Non-pigmented ciliary epithelial cell (primary cell): ENCODE measurements around the gene LMX1A.

Experiments
- DNase-seq: peaks from one replicate; pipeline ENCODE4 v3.0.0-alpha.2; 2010; ENCODE audit warnings: low read depth

Gene LMX1A

DNA sequence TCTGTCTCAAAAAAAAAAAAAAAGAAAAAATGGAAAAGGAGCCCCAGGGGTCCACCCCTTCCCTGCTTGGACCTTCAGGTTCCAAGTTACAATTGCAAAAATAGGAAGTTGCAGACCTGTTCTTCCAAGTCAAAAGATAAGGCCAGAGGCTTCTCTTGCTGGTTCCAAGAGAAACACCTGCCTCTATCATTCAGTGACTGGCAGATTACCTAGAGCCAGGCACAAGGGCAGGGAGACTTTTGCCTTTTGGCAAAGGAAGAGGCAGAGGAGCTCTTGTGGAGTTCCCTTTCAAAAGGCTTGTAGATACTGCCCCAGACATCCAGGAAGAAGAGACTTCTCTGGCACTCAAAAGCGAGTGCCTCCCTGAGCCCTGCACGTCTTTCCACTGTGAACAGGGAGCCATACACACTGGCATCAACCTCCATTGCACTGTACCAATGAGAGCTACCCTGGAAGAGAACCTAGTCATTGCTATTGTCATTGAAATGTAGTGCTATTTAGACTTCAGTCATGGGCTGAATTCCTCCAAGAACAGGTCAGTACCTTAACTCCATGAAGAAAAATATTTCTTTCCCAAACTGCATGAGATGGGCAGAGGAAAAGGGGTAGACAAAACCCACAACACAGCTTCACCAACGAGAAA lies 91.2 kb downstream of the LMX1A start:
- DNase-seq = no peak

GRCh38 chr1:165259706-165260428 lies 96.6 kb downstream of the LMX1A start:
- DNase-seq = no peak

GRCh38 chr1:165259236-165259635 lies 97.3 kb downstream of the LMX1A start:
- no peak for DNase-seq

GRCh38 chr1:165257969-165258459 lies 98.5 kb downstream of the LMX1A start:
- no peak for DNase-seq

- DNase-seq = no peak
Measured at GRCh38 chr1:165254896-165255625, 101.5 kb downstream of the LMX1A start.

DNA sequence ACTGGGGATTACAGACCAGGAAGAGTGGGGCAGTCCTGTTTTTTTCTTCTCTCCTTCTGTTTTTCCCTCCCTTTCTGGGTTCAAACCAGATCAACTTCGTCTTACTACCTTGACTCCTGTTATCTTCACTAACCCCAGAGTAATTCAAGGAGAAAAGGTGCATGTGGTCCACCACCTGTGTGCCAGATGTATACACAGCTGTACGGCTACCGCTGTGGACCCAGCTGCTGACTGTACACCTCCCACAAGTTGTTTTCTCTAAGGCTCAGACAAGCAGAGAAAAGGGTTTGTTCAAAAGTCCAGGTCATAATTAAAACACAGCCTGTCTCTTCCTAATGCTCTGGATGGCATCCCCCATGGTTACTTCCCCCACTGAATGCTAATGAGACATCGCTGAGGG lies 102.1 kb downstream of the LMX1A start:
- no peak for DNase-seq

DNA sequence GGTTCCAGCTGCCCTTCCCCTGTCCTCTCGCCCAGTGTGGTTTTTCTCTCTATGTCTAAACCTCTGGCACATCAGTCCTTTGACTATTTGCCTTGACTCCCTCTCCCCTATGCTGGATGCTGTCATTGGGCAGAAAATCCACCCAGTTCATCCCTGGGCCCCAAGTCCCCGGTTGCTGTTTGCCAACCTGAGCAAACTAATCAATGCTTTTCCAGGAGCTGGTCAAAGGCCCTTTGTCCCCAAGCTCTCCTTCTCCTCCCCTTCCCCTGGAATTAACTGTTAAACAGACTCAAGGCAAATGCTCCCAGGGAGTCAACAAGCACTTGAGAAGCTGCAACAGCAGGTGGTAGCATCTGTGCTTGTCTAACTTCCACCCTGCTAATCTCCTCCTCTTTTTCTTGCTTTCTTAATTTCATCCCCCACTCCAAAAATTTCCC lies 102.7 kb downstream of the LMX1A start:
- DNase-seq = no peak

DNA sequence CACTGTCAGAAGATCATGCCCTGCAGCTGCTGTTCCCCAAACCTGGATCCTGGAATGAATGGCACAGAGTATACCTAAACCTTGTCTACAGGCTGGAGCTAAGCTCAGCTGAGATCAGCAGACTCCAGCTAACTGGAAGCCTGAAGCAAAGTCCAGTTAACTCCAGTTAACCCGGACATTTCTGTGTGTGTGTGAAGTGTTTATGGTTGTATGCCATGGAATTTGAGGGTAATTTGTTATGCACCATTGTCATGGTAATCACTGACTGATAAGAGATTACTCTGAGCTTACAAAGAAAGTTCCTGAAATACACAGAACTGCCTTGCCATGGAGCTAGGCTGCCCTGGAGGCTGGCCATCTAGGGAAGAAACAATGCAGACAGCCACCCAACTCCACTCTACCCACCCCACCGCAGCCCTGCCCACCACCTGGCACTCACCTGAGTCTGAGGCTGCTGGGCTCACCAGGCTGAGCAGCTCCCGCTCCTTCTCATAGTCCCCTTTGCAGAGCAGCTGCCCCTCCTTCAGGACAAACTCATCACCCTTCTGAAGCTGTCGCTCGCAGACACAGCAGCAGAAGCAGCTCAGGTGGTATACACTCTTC lies 107.4 kb downstream of the LMX1A start:
- no peak for DNase-seq

DNA sequence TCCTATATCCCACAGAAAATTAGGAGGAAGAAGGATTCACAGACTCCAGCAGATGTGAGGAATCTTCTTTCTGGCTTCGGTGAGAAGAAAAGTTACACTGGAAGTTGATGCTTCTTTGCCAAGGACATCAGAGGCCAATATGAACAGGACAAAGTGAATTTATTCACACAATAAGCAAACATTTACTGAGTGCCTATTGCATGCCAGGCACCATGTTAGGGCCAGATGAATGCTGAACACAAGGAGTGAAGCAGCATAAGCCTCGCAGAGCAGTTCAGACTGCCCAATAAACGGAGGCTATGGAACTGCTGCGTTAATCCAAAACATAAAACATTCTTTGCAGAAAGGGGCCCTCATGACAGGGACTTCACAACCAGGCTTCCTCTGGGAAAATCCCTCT lies 114.6 kb downstream of the LMX1A start:
- DNase-seq = no peak

DNA sequence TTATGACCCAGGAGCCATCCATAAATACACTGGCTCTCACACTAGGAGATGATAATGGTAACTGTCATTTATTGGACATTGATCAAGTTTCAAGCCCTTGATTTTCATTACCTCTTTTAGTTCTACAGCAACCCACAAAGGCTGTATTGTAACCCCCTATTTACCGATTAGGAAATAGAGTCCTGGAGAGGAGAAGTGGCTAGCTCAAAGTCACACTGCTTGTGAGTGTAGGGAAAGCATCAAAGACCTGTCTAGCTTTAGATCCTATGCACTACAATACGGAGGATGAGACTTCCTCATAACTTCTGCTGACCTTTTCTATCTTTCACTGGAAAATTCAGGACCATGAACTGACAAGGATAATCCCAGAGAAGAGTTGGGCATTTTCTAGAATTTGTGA lies 115.2 kb downstream of the LMX1A start:
- DNase-seq = no peak

- no peak for DNase-seq
Measured at GRCh38 chr1:165240492-165240891, 116.0 kb downstream of the LMX1A start.

DNA sequence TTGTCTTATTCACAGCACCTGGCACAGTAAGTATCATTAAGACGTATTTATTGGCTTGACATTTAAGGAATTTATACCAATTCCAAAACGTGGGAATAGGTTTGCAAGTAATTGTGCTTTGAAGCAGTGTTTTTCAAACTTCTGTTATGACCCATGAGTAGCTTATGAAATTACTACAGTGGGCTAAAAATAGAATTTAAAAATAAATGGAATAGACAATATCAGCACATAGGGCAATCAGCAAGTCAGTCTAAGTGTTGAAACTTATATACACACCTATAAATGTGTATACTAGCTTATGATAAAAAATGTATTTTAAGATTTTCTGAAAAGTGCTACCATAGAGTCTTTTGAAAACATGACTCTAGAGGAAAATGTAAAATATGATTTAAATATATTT lies 116.6 kb downstream of the LMX1A start:
- no peak for DNase-seq

DNA sequence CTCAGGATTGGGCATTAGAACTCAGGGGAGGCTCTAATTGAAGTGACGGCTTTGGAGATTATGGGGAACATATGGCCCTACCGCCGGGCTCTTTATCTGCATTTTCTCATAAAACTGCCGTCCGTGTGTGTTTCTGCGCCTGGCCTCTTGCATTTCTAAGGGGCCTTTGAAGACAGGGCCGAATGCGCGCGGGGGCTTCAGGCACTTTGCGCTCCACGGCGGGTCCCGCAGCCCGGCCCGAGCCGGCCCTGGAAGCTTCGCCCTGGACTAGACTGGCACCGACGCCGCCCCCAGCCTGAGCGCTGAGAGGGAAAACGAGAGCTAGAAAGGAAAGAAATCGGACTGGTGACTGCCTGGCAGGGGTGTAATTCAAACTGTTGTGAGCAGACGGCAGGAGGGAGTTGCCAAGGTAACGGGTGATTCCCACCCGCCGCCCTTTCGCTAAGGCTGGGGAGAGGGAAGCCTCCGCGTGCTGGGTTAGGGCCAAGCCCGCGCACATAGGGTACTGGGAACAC lies 120.7 kb downstream of the LMX1A start:
- DNase-seq = no peak

DNA sequence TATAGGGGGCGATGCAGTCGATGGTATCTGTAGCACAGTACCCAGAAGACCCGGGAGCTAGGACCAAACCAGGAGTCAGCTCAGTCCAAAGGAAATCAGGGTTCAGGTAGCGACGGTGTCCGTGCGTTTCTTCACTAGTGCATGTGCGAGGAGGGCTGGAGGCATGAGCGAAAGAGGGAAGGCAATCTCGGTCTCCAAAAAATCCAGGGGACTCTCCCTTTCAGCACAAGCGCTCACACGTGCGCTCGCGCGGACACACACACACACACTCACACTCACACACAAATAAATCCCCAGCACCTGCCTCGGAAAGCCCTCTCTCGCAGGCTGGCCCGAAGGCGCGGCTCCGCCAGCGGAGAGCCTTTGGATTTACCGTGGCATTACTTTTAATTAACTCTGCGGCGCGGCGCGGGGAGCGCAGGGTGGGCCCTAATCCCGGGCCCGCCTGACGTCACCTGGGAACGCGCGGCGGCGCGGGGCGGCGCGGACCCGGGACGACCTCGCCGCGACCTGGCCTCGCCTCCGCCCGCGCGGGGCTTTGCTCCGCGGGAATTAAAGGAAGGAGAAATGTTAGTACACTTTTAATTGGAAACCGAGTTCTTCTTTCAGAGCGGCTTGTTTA lies 121.2 kb downstream of the LMX1A start:
- DNase-seq = no peak

- DNase-seq = no peak
Measured at GRCh38 chr1:165234149-165234548, 122.4 kb downstream of the LMX1A start.

DNA sequence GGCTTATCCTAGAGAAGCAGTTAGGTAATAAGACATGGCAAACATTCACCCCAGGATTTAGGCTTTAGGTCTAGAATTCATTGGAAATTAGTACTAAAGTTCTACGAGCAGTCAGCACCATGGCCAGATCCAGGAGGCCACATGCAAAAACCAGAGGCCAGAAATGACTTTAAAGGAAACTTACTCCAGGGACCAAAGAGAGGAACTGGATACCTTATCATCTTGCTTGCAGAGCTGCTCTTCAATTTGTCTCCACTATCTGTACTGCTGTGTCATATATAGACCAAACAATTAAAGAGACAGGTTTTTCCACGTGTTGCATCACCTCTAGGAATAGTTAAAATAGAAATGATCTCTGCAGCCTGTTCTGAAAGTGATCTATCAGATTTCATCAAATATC lies 127.8 kb downstream of the LMX1A start:
- no peak for DNase-seq

DNA sequence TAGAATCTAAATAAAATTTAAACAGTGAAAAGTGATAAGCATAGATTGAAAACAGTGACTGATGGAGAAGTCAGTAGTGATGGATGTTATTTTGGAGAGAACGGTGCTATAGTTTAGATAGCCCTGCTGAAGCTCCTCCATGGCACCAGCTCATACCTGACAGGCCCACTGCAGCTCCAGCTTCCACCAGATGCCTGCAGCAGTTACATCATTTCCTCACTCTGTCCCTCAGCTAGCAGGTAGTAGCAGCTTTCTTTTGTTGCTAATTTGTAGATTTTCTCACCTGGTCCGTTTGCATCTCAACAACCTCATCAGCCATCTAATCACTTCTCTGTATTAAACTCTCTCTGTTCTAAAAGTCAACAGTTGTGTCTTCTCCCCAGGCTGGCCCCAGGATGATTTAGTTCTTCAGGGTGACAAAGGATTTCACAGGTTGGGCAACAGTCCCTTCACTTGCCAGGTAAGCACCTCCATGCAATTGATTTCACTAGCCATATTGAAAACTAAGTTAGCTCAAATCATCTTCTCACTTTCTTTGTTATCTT lies 128.3 kb downstream of the LMX1A start:
- no peak for DNase-seq

DNA sequence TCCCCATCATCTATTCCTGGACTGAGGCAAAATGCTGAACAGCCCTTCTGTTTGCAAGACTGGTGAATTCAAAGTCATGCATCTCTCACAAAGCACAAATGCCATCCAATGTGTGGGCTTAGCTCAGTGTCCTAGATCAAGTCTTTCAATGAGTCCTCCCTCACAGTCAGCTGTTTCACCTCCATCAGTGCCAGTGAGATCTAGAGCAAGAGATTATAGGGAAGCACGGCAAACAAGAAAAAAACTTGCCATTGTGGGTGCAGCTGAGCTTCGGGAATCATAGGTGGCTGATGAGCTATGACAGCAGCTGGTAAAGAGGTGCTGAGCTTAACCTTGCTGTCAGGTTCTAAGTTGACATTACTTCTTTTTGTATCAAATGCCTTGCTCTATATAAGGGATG lies 130.2 kb downstream of the LMX1A start:
- DNase-seq = no peak

- DNase-seq = no peak
Measured at GRCh38 chr1:165225650-165226049, 130.9 kb downstream of the LMX1A start.

- DNase-seq = no peak
Measured at GRCh38 chr1:165225062-165225461, 131.5 kb downstream of the LMX1A start.

DNA sequence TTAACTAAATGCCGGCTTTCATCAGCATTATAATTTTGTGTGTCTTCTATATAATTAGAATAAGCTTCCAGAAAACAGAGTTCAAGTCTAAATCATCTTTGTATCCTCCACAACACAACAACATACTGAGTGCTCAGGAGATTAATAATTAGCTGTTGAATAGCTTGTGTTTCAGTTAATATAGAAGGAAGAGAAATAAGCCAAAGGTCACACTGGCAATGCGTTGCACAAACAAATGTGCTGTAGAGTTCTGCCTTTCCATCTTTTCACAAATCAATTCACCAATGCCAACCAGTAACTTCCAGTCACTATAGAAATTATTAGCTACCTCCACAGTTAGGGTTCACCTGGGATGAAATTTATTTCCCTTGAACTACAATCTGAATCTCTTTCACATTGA lies 132.0 kb downstream of the LMX1A start:
- DNase-seq = no peak

GRCh38 chr1:165222580-165222979 lies 133.9 kb downstream of the LMX1A start:
- no peak for DNase-seq
